GM21367 (cell line): Measurements from ENCODE around the gene LATS1.
"Not testable (repeated sequence)": the region's sequence is repeated elsewhere in the genome, so short reads cannot be mapped to it uniquely, and the experiment has no call there.

Experiments used
- ATAC-seq: cut with Tn5 transposase; IDR thresholded peaks from one replicate; pipeline ENCODE4 v1.9.1; 2021; ENCODE audit not compliant: unreplicated experiment

The LATS1 gene

GRCh38 chr6:149717588-149718458 lies at the start of gene LATS1:
LATS1 (minus strand) TSS chr6:149718101; CDS start chr6:149702126, 15,975 bp downstream.
- ATAC-seq = peak; percentile 79

GRCh38 chr6:149766156-149766769 lies 48.4 kb upstream of the LATS1 start:
- ATAC-seq = no peak

GRCh38 chr6:149763866-149764265 lies 46.0 kb upstream of the LATS1 start:
- ATAC-seq = no peak

GRCh38 chr6:149761438-149761837 lies 43.5 kb upstream of the LATS1 start:
- ATAC-seq = peak; percentile 95

- no peak for ATAC-seq
These were observed 38.3 kb upstream of the LATS1 start for GRCh38 chr6:149756261-149756636.

- peak; percentile 58 for ATAC-seq
These were observed 37.7 kb upstream of the LATS1 start for GRCh38 chr6:149755300-149756260.

GRCh38 chr6:149754548-149754947 lies 36.6 kb upstream of the LATS1 start:
- no peak for ATAC-seq

- not testable (repeated sequence) for ATAC-seq
These were observed 35.4 kb upstream of the LATS1 start for GRCh38 chr6:149753374-149753637.

GRCh38 chr6:149752600-149753373 lies 34.9 kb upstream of the LATS1 start:
- ATAC-seq = no peak

- ATAC-seq = not testable (repeated sequence)
These were observed 34.0 kb upstream of the LATS1 start for GRCh38 chr6:149751920-149752319.

GRCh38 chr6:149751239-149751638 lies 33.3 kb upstream of the LATS1 start:
- no peak for ATAC-seq

- peak; percentile 41 for ATAC-seq
These were observed 32.3 kb upstream of the LATS1 start for GRCh38 chr6:149750136-149750609.

- ATAC-seq = peak; percentile 80
These were observed 31.8 kb upstream of the LATS1 start, which contains the start of gene PCMT1 for GRCh38 chr6:149749594-149750135. PCMT1 (plus strand) TSS chr6:149749741; CDS start chr6:149749902, 161 bp downstream.

GRCh38 chr6:149749082-149749593 lies 31.2 kb upstream of the LATS1 start:
- ATAC-seq = not testable (repeated sequence)

- ATAC-seq = peak; percentile 50
These were observed 28.4 kb upstream of the LATS1 start, which contains the start of gene NUP43 for GRCh38 chr6:149746147-149746946. NUP43 (minus strand) TSS chr6:149746529; CDS start chr6:149746495, 34 bp downstream.

- ATAC-seq = not testable (repeated sequence)
These were observed 27.4 kb upstream of the LATS1 start for GRCh38 chr6:149745252-149745651.

GRCh38 chr6:149734915-149735314 lies 17.0 kb upstream of the LATS1 start:
- ATAC-seq = no peak

- ATAC-seq = no peak
These were observed 15.3 kb upstream of the LATS1 start for GRCh38 chr6:149733089-149733720.
